ENCODE measurements around the gene EPHB1. TPM values are rescaled to one million over a fixed set of nuclear protein-coding genes. Genes with fewer than 3 reads are reported as not detected.

Gene EPHB1
- total RNA-seq, 2 experiments from 2014 or later, result 0.39 to 0.91 TPM

Other genes starting within 250 kb of the EPHB1 start
- gene KY, start 144.2 kb upstream of the EPHB1 start, total RNA-seq, result not detected